OCI-LY3 (cell line): ENCODE measurements around the gene HECTD4.

Experiments
- EZH2phosphoT487 ChIP-seq: fragments of 200-600 bp; shearing (Covaris generic); IDR thresholded peaks from 2 replicates; pipeline ENCODE4 v1.6.1; 2018; ENCODE audit warnings: antibody characterized with exemption, mixed run types, low read depth
- TF ChIP-seq, protein P1 (sequence below): fragments of 200-600, 300-600 bp; sonication (generic); IDR thresholded peaks from 2 replicates; pipeline ENCODE4 v1.5.1; 2014; ENCODE audit warnings: antibody characterized with exemption, low read length, low read depth

DNA sequence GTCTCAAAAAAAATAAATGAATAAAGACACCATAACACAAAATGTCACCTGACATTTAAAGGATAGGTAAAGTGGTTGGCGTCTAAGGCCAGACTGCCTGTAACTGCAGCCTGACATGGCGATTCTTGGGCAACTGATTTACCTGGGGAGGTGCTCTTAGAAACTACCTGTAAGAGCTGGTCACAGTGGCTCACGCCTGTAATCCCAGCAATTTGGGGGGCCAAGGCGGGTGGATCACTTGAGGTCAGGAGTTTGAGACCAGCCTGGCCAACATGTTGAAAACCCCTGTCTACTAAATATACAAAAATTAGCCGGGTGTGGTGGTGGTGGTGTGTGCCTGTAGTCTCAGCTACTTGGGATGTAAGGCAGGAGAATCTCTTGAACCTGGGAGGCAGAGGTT is 18.8 kb upstream of the HECTD4 start:
- TF ChIP-seq, protein P1, sequence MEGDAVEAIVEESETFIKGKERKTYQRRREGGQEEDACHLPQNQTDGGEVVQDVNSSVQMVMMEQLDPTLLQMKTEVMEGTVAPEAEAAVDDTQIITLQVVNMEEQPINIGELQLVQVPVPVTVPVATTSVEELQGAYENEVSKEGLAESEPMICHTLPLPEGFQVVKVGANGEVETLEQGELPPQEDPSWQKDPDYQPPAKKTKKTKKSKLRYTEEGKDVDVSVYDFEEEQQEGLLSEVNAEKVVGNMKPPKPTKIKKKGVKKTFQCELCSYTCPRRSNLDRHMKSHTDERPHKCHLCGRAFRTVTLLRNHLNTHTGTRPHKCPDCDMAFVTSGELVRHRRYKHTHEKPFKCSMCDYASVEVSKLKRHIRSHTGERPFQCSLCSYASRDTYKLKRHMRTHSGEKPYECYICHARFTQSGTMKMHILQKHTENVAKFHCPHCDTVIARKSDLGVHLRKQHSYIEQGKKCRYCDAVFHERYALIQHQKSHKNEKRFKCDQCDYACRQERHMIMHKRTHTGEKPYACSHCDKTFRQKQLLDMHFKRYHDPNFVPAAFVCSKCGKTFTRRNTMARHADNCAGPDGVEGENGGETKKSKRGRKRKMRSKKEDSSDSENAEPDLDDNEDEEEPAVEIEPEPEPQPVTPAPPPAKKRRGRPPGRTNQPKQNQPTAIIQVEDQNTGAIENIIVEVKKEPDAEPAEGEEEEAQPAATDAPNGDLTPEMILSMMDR = no peak
- TF ChIP-seq EZH2phosphoT487 = no peak
